Mesenchymal stem cell (in vitro differentiated cells and primary cell): ENCODE measurements around the gene CSHL1.
"Not testable (repeated sequence)": the region's sequence is repeated elsewhere in the genome, so short reads cannot be mapped to it uniquely, and the experiment has no call there.

Experiments
- DNase-seq: peaks from one replicate; pipeline ENCODE4 v3.0.0-alpha.2; 2013
- H2AFZ ChIP-seq: one replicate; pipeline ENCODE4 v1.6.1; 2013; ENCODE audit warnings: low read depth, mild to moderate bottlenecking, control low read depth, inconsistent platforms, low read length, moderate library complexity
- H2AK5ac ChIP-seq: 2 replicates; pipeline ENCODE4 v1.6.1; 2013; ENCODE audit warnings: low read length, moderate library complexity, mild to moderate bottlenecking, inconsistent platforms; ENCODE audit not compliant: severe bottlenecking
- H2BK120ac ChIP-seq: one replicate; pipeline ENCODE4 v1.6.1; 2013; ENCODE audit warnings: low read depth, mild to moderate bottlenecking, inconsistent platforms, low read length, moderate library complexity
- H2BK12ac ChIP-seq, 2 experiments: one replicate each; pipeline ENCODE4 v1.6.1; 2013; ENCODE audit warnings: inconsistent platforms in 2 of 2, low read length in 2 of 2, mild to moderate bottlenecking in 2 of 2, moderate library complexity in 2 of 2, control low read depth in 1 of 2
- H2BK15ac ChIP-seq: one replicate; pipeline ENCODE4 v1.6.1; 2013; ENCODE audit warnings: mild to moderate bottlenecking, low read depth, inconsistent platforms; ENCODE audit not compliant: poor library complexity, severe bottlenecking
- H2BK5ac ChIP-seq: 2 replicates; pipeline ENCODE4 v1.6.1; 2013; ENCODE audit warnings: low read depth, mild to moderate bottlenecking, low read length, control low read depth, inconsistent platforms; ENCODE audit not compliant: poor library complexity, severe bottlenecking
- H3K14ac ChIP-seq, 2 experiments: one replicate each; pipeline ENCODE4 v1.6.1; 2013; ENCODE audit warnings: inconsistent platforms in 2 of 2, low read length in 2 of 2, control low read depth in 1 of 2, mild to moderate bottlenecking in 1 of 2, moderate library complexity in 1 of 2
- H3K18ac ChIP-seq, 2 experiments: one replicate each; pipeline ENCODE4 v1.6.1; 2013; ENCODE audit warnings: inconsistent platforms in 2 of 2, low read length in 2 of 2, control low read depth in 1 of 2, low read depth in 1 of 2, mild to moderate bottlenecking in 1 of 2
- H3K23ac ChIP-seq, 2 experiments: one replicate each; pipeline ENCODE4 v1.6.1; 2013; ENCODE audit warnings: inconsistent platforms in 2 of 2, low read length in 2 of 2, mild to moderate bottlenecking in 2 of 2, moderate library complexity in 2 of 2, control low read depth in 1 of 2
- H3K27ac ChIP-seq: 2 replicates; pipeline ENCODE4 v1.5.1; 2013; ENCODE audit warnings: mild to moderate bottlenecking, moderate library complexity, low read length, control low read depth, inconsistent platforms; ENCODE audit not compliant: poor library complexity, severe bottlenecking
- H3K27me3 ChIP-seq, 2 experiments: 2 replicates each; pipeline versions ENCODE4 v1.6.1 to v1.7.0; 2013; ENCODE audit warnings: low read length in 2 of 2, mild to moderate bottlenecking in 2 of 2, moderate library complexity in 2 of 2, control low read depth in 1 of 2, inconsistent platforms in 1 of 2; ENCODE audit not compliant: control insufficient read depth in 1 of 2, insufficient read depth in 1 of 2
- H3K36me3 ChIP-seq, 2 experiments: 2 replicates each; pipeline versions ENCODE4 v1.6.1 to v1.7.0; 2013; ENCODE audit warnings: low read length in 2 of 2, control low read depth in 1 of 2, inconsistent platforms in 1 of 2, low read depth in 1 of 2, mild to moderate bottlenecking in 1 of 2; ENCODE audit not compliant: insufficient read depth in 2 of 2, control insufficient read depth in 1 of 2
- H3K4ac ChIP-seq, 2 experiments: one replicate each; pipeline ENCODE4 v1.6.1; 2013; ENCODE audit warnings: inconsistent platforms in 2 of 2, low read length in 2 of 2, mild to moderate bottlenecking in 2 of 2, moderate library complexity in 2 of 2, control low read depth in 1 of 2, low read depth in 1 of 2
- H3K4me1 ChIP-seq: 2 replicates; pipeline ENCODE4 v1.6.1; 2013; ENCODE audit warnings: low read depth, low read length, control low read depth; ENCODE audit not compliant: control insufficient read depth, insufficient read depth
- H3K4me2 ChIP-seq: 2 replicates; pipeline ENCODE4 v1.6.1; 2013; ENCODE audit warnings: low read length, mild to moderate bottlenecking, inconsistent platforms; ENCODE audit not compliant: poor library complexity, severe bottlenecking
- H3K4me3 ChIP-seq, 2 experiments: 2 replicates each; pipeline versions ENCODE4 v1.5.1 to v1.7.0; 2013; ENCODE audit warnings: low read length in 2 of 2, mild to moderate bottlenecking in 2 of 2, control low read depth in 1 of 2, low read depth in 1 of 2; ENCODE audit not compliant: insufficient read depth in 1 of 2
- H3K79me1 ChIP-seq: replicated peaks from 2 replicates; pipeline ENCODE4 v1.6.1; 2013; ENCODE audit warnings: mild to moderate bottlenecking, control low read depth, low read length, inconsistent platforms; ENCODE audit not compliant: poor library complexity, severe bottlenecking
- H3K9ac ChIP-seq: 2 replicates; pipeline ENCODE4 v1.7.0; 2013; ENCODE audit warnings: mild to moderate bottlenecking, low read length, moderate library complexity
- H3K9me3 ChIP-seq: 2 replicates; pipeline ENCODE4 v1.7.0; 2013; ENCODE audit warnings: mild to moderate bottlenecking, low read length; ENCODE audit not compliant: control insufficient read depth
- H4K8ac ChIP-seq: one replicate; pipeline ENCODE4 v1.6.1; 2013; ENCODE audit warnings: inconsistent platforms, mild to moderate bottlenecking, low read length, moderate library complexity
- H4K91ac ChIP-seq: one replicate; pipeline ENCODE4 v1.6.1; 2013; ENCODE audit warnings: mild to moderate bottlenecking, low read length, inconsistent platforms
- WGBS: methylation state at CpG from one replicate; pipeline ENCODE4 v1.1.7; 2013; ENCODE audit warnings: mixed read lengths; 5-methylcytosine and 5-hydroxymethylcytosine counted together

Gene CSHL1

GRCh38 chr17:63920779-63921178 is 9.7 kb upstream of the CSHL1 start:
- not testable (repeated sequence) for DNase-seq, H3K9ac ChIP-seq, H2BK120ac ChIP-seq, H3K4me3 ChIP-seq, H3K14ac ChIP-seq, H3K4me2 ChIP-seq, H4K8ac ChIP-seq, H3K23ac ChIP-seq, H3K27ac ChIP-seq, H3K79me1 ChIP-seq, H3K4me1 ChIP-seq, H3K36me3 ChIP-seq, H4K91ac ChIP-seq, H2AFZ ChIP-seq, H2AK5ac ChIP-seq, H2BK5ac ChIP-seq, H2BK12ac ChIP-seq, H2BK15ac ChIP-seq, H3K4ac ChIP-seq, H3K18ac ChIP-seq, H3K9me3 ChIP-seq
- WGBS = 77% methylated on average over 4 of the region's 5 CpGs
- peaks cover 27 to 39% of the 10 kb centered on the region in 2 experiments for H3K27me3 ChIP-seq

GRCh38 chr17:63920050-63920449 is 9.0 kb upstream of the CSHL1 start:
- 86% methylated on average over 5 of the region's 6 CpGs for WGBS
- H3K4me2 ChIP-seq, H3K36me3 ChIP-seq, H2BK120ac ChIP-seq, H4K91ac ChIP-seq, H3K4ac ChIP-seq, H3K4me1 ChIP-seq, H2AK5ac ChIP-seq, H3K14ac ChIP-seq, H3K18ac ChIP-seq, H3K9me3 ChIP-seq, H3K4me3 ChIP-seq, H2BK5ac ChIP-seq, H2AFZ ChIP-seq, H2BK15ac ChIP-seq, H4K8ac ChIP-seq, DNase-seq, H2BK12ac ChIP-seq, H3K27ac ChIP-seq, H3K23ac ChIP-seq, H3K79me1 ChIP-seq, H3K9ac ChIP-seq: not testable (repeated sequence)
- peaks cover 32 to 44% of the 10 kb centered on the region in 2 experiments for H3K27me3 ChIP-seq

GRCh38 chr17:63919311-63919723 is 8.3 kb upstream of the CSHL1 start:
- H3K4me2 ChIP-seq = no peak overlapping the region
- no peak overlapping the region for H2AK5ac ChIP-seq
- no peak overlapping the region for H2BK15ac ChIP-seq
- no peak overlapping the region for H2BK5ac ChIP-seq
- no peaks in the 10 kb centered on the region for H3K4me1 ChIP-seq
- no peak overlapping the region for H3K4ac ChIP-seq
- no peak overlapping the region for H3K18ac ChIP-seq
- no peaks in the 10 kb centered on the region for H3K36me3 ChIP-seq
- H2BK12ac ChIP-seq = no peak overlapping the region
- H3K9ac ChIP-seq = no peak overlapping the region
- peak; percentile 65 for DNase-seq
- no peak overlapping the region for H3K4me3 ChIP-seq
- no peak overlapping the region for H4K91ac ChIP-seq
- no peak overlapping the region for H2BK120ac ChIP-seq
- no peak overlapping the region for H2AFZ ChIP-seq
- no peak overlapping the region for H3K14ac ChIP-seq
- H4K8ac ChIP-seq = no peak overlapping the region
- H3K27ac ChIP-seq = no peak overlapping the region
- no peaks in the 10 kb centered on the region for H3K9me3 ChIP-seq
- H3K79me1 ChIP-seq = no peaks in the 10 kb centered on the region
- peaks cover 32 to 43% of the 10 kb centered on the region in 2 experiments for H3K27me3 ChIP-seq
- no peak overlapping the region for H3K23ac ChIP-seq
- 46% methylated on average over 8 of the region's 8 CpGs for WGBS

GRCh38 chr17:63918789-63919305 is 7.8 kb upstream of the CSHL1 start, which contains the start of gene GH1:
GH1 (minus strand) TSS chr17:63918839; CDS start chr17:63918776, 63 bp downstream.
- not testable (repeated sequence) for H2BK5ac ChIP-seq, H3K4me2 ChIP-seq, H3K27ac ChIP-seq, H2BK12ac ChIP-seq, H3K4ac ChIP-seq, H2BK15ac ChIP-seq, H3K14ac ChIP-seq, H3K4me1 ChIP-seq, H3K9me3 ChIP-seq, H3K79me1 ChIP-seq, H3K4me3 ChIP-seq, H4K8ac ChIP-seq, H4K91ac ChIP-seq, H3K36me3 ChIP-seq, H2AK5ac ChIP-seq, H2AFZ ChIP-seq, DNase-seq, H3K18ac ChIP-seq, H3K9ac ChIP-seq, H2BK120ac ChIP-seq, H3K23ac ChIP-seq
- peaks cover 32 to 45% of the 10 kb centered on the region in 2 experiments for H3K27me3 ChIP-seq
- WGBS = 37% methylated on average over 8 of the region's 10 CpGs
